SK-N-SH (cell line): ENCODE measurements around the gene MALRD1. TPM values are rescaled to one million over a fixed set of nuclear protein-coding genes. Genes with fewer than 3 reads are reported as not detected.

Experiments used
- CTCF ChIA-PET: fragments of 300-600, 350-600 bp; formaldehyde crosslinking; extraction: SDS; loops from one replicate; lab custom pipeline; 2021; lab: Yijun Ruan, JAX
- POLR2A ChIA-PET: fragments of 350-600 bp; sonication (Branson Sonifier 250); formaldehyde crosslinking; extraction: SDS; loops from one replicate; lab custom pipeline; 2020; ENCODE audit warnings: antibody characterized with exemption, inconsistent platforms; lab: Yijun Ruan, JAX
- DNase-seq: peaks from one replicate; pipeline ENCODE4 v3.0.0; 2012
- H2AFZ ChIP-seq: fragments of 200-600 bp; sonication (generic); 2 replicates; pipeline ENCODE4 v1.8.1; 2016; ENCODE audit warnings: antibody characterized with exemption, mild to moderate bottlenecking, low read depth
- H3F3A ChIP-seq: fragments of 200-600 bp; sonication (generic); replicated peaks from 2 replicates; pipeline ENCODE3; 2016; ENCODE audit warnings: antibody characterized with exemption, mild to moderate bottlenecking; ENCODE audit not compliant: insufficient read depth
- H3K27ac ChIP-seq, 2 experiments: fragments of 200-500 bp in 1 of 2; fragments of 200-600 bp in 1 of 2; sonication (Bioruptor generic) in 1 of 2; sonication (generic), shearing (Covaris generic) in 1 of 2; 2 replicates each; pipeline versions ENCODE4 v1.5.1 to v1.6.1; 2014 to 2016; ENCODE audit warnings: low read depth in 2 of 2, inconsistent platforms in 1 of 2, low read length in 1 of 2, mild to moderate bottlenecking in 1 of 2, mixed read lengths in 1 of 2
- H3K27me3 ChIP-seq: fragments of 200-600 bp; sonication (generic), shearing (Covaris generic); 2 replicates; pipeline ENCODE4 v1.6.1; 2016; ENCODE audit warnings: mixed run types; ENCODE audit not compliant: insufficient read depth
- H3K36me3 ChIP-seq, 2 experiments: fragments of 200-500 bp in 1 of 2; fragments of 200-600 bp in 1 of 2; sonication (Bioruptor generic) in 1 of 2; sonication (generic) in 1 of 2; replicated peaks in 1 of 2; 2 replicates each; pipeline versions ENCODE3 to v1.5.1; 2014 to 2016; ENCODE audit warnings: low read length in 1 of 2, mild to moderate bottlenecking in 1 of 2; ENCODE audit not compliant: insufficient read depth in 2 of 2, control insufficient read depth in 1 of 2
- H3K4me1 ChIP-seq, 2 experiments: fragments of 200-500 bp in 1 of 2; fragments of 200-600 bp in 1 of 2; sonication (Bioruptor generic) in 1 of 2; sonication (generic), shearing (Covaris generic) in 1 of 2; 2 replicates each; pipeline versions ENCODE4 v1.5.1 to v1.6.1; 2014 to 2016; ENCODE audit warnings: low read depth in 1 of 2, low read length in 1 of 2, mixed run types in 1 of 2; ENCODE audit not compliant: insufficient read depth in 2 of 2, control insufficient read depth in 1 of 2
- H3K4me2 ChIP-seq: fragments of 200-600 bp; sonication (generic), shearing (Covaris generic); 2 replicates; pipeline ENCODE4 v1.6.1; 2017; ENCODE audit warnings: mixed run types
- H3K4me3 ChIP-seq, 2 experiments: fragments of 200-500 bp in 1 of 2; fragments of 200-600 bp in 1 of 2; sonication (Bioruptor generic) in 1 of 2; sonication (generic), shearing (Covaris generic) in 1 of 2; 2 replicates each; pipeline versions ENCODE4 v1.5.1 to v1.8.1; 2014 to 2016; ENCODE audit warnings: low read depth in 2 of 2, inconsistent platforms in 1 of 2, low read length in 1 of 2, mild to moderate bottlenecking in 1 of 2, mixed read lengths in 1 of 2, moderate library complexity in 1 of 2
- H3K79me2 ChIP-seq: fragments of 200-600 bp; sonication (generic); 2 replicates; pipeline ENCODE4 v1.8.1; 2017; ENCODE audit warnings: mild to moderate bottlenecking; ENCODE audit not compliant: insufficient read depth
- H3K9ac ChIP-seq: fragments of 200-600 bp; sonication (generic); 2 replicates; pipeline ENCODE4 v1.6.1; 2017; ENCODE audit warnings: mixed run types
- H3K9me2 ChIP-seq: fragments of 200-600 bp; sonication (generic); 2 replicates; pipeline ENCODE4 v1.6.1; 2017; ENCODE audit warnings: mixed run types
- H3K9me3 ChIP-seq: fragments of 200-600 bp; sonication (generic); 2 replicates; pipeline ENCODE4 v1.6.1; 2017; ENCODE audit warnings: mixed run types, mild to moderate bottlenecking, moderate library complexity
- H4K20me1 ChIP-seq: fragments of 200-600 bp; sonication (generic); 2 replicates; pipeline ENCODE4 v1.6.1; 2017; ENCODE audit warnings: mild to moderate bottlenecking, mixed run types; ENCODE audit not compliant: insufficient read depth
- CHD2 ChIP-seq: fragments of 150-350 bp; IDR thresholded peaks from 2 replicates; pipeline ENCODE4 v1.6.1; 2018; ENCODE audit warnings: low read length; ENCODE audit not compliant: partially characterized antibody
- ELF1 ChIP-seq: IDR thresholded peaks from 2 replicates; pipeline ENCODE4 v1.4.0; 2012
- EP300 ChIP-seq, 2 experiments: IDR thresholded peaks; 2 replicates each; pipeline versions ENCODE4 v1.4.0 to v1.6.1; 2012; ENCODE audit warnings: borderline replicate concordance in 1 of 2, low read depth in 1 of 2, low read length in 1 of 2
- FOXJ3 ChIP-seq: sonication (generic); formaldehyde crosslinking; IDR thresholded peaks from 2 replicates; pipeline ENCODE4 v1.5.1; 2020; ENCODE audit warnings: mild to moderate bottlenecking, missing genetic modification reagents
- JUND ChIP-seq: IDR thresholded peaks from 2 replicates; pipeline ENCODE4 v1.4.0; 2012
- MEF2A ChIP-seq: IDR thresholded peaks from 2 replicates; pipeline ENCODE4 v1.4.0; 2012; ENCODE audit warnings: low read depth, borderline replicate concordance
- MXI1 ChIP-seq: IDR thresholded peaks from 2 replicates; pipeline ENCODE4 v1.6.1; 2012; ENCODE audit warnings: mild to moderate bottlenecking, low read depth, low read length, improper control_type of control experiment
- NRF1 ChIP-seq: IDR thresholded peaks from 2 replicates; pipeline ENCODE4 v1.6.1; 2012; ENCODE audit warnings: low read depth, mild to moderate bottlenecking, low read length
- POLR2AphosphoS5 ChIP-seq: IDR thresholded peaks from 2 replicates; pipeline ENCODE4 v1.6.1; 2012; ENCODE audit warnings: low read depth, low read length
- RAD21 ChIP-seq: IDR thresholded peaks from 2 replicates; pipeline ENCODE4 v1.6.1; 2012; ENCODE audit warnings: mild to moderate bottlenecking, low read length
- RFX5 ChIP-seq: IDR thresholded peaks from 2 replicates; pipeline ENCODE4 v1.6.1; 2012; ENCODE audit warnings: mild to moderate bottlenecking, improper control_type of control experiment, low read length
- RXRA ChIP-seq: IDR thresholded peaks from 2 replicates; pipeline ENCODE4 v1.4.0; 2012; ENCODE audit warnings: low read depth, mild to moderate bottlenecking, borderline replicate concordance
- SIN3A ChIP-seq: IDR thresholded peaks from 2 replicates; pipeline ENCODE4 v1.6.1; 2012; ENCODE audit warnings: low read depth, mild to moderate bottlenecking, low read length, moderate library complexity, borderline replicate concordance
- SMC3 ChIP-seq: IDR thresholded peaks from 2 replicates; pipeline ENCODE4 v1.6.1; 2012; ENCODE audit warnings: low read depth, low read length, improper control_type of control experiment
- TAF1 ChIP-seq: IDR thresholded peaks from 2 replicates; pipeline ENCODE4 v1.6.1; 2012; ENCODE audit warnings: low read depth, mild to moderate bottlenecking, low read length, moderate library complexity, borderline replicate concordance
- TCF12 ChIP-seq: IDR thresholded peaks from 2 replicates; pipeline ENCODE4 v1.4.0; 2012
- YY1 ChIP-seq: IDR thresholded peaks from 2 replicates; pipeline ENCODE4 v1.4.0; 2012; ENCODE audit warnings: low read depth, mild to moderate bottlenecking
- WGBS: methylation state at CpG from one replicate; pipeline ENCODE4 v1.1.6; 2017; ENCODE audit warnings: low lambda C conversion rate; 5-methylcytosine and 5-hydroxymethylcytosine counted together
- polyA plus RNA-seq, 3 experiments: library from polyadenylated mRNA; depleted of rRNA; stranded (reverse); fragments of >200 nt; gene quantifications; 2 replicates each; pipeline ENCODE4 v1.2.3, GENCODE V29; 2012
- TF ChIP-seq, protein P1 (sequence below): IDR thresholded peaks from 2 replicates; pipeline ENCODE4 v1.4.0; 2012; ENCODE audit warnings: low read depth
- TF ChIP-seq, protein P2 (sequence below): IDR thresholded peaks from 2 replicates; pipeline ENCODE4 v1.4.0; 2012; ENCODE audit warnings: low read depth, borderline replicate concordance
- TF ChIP-seq, protein P3 (sequence below): fragments of 150-350 bp; IDR thresholded peaks from 2 replicates; pipeline ENCODE4 v1.6.1; 2017; ENCODE audit warnings: antibody characterized with exemption, low read length, low read depth, borderline replicate concordance
- TF ChIP-seq, protein P4 (sequence below): fragments of 150-350 bp; IDR thresholded peaks from 2 replicates; pipeline ENCODE4 v1.6.1; 2016; ENCODE audit warnings: mild to moderate bottlenecking, low read depth, low read length
- TF ChIP-seq, protein P5 (sequence below): IDR thresholded peaks from 2 replicates; pipeline ENCODE4; 2012
- TF ChIP-seq, protein P6 (sequence below): fragments of 200-600 bp; sonication (generic); IDR thresholded peaks from 2 replicates; pipeline ENCODE4 v1.6.1; 2017; ENCODE audit warnings: antibody characterized with exemption, mild to moderate bottlenecking, moderate library complexity

The MALRD1 gene
- polyA plus RNA-seq, 1 of the 3 experiments (the other 2 are of a cell fraction): not detected

DNA sequence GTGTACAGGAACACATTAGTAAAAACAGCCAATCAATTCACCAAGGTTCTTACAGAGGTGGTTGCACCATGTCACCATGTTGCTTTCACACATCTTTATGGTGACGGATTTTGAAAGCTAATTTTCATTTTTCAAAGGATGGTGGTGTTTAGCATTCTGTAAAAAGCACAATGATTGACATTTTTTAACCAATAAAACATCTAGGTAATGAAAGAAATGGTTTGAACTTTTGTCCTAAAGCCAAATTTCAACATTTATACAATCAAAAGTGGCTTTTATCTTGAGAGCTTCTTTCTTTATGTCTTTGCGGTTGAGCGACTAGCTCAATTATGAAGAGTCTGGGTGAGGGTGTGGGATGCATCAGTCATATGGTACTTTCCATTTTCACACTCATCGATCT, 94.4 kb downstream of the MALRD1 start:
- no peak for DNase-seq
- no peaks in the 10 kb centered on the region for H3K36me3 ChIP-seq
- TF ChIP-seq, protein P1, sequence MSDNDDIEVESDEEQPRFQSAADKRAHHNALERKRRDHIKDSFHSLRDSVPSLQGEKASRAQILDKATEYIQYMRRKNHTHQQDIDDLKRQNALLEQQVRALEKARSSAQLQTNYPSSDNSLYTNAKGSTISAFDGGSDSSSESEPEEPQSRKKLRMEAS: no peak
- no peak for TF ChIP-seq JUND
- TF ChIP-seq EP300 (IDR thresholded peaks at IDR 0.05; ENCODE audit: borderline replicate concordance in 1 of 2, low read depth in 1 of 2, low read length in 1 of 2): no peak
- TF ChIP-seq, protein P2, sequence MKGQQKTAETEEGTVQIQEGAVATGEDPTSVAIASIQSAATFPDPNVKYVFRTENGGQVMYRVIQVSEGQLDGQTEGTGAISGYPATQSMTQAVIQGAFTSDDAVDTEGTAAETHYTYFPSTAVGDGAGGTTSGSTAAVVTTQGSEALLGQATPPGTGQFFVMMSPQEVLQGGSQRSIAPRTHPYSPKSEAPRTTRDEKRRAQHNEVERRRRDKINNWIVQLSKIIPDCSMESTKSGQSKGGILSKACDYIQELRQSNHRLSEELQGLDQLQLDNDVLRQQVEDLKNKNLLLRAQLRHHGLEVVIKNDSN: no peak
- TF ChIP-seq, protein P3, sequence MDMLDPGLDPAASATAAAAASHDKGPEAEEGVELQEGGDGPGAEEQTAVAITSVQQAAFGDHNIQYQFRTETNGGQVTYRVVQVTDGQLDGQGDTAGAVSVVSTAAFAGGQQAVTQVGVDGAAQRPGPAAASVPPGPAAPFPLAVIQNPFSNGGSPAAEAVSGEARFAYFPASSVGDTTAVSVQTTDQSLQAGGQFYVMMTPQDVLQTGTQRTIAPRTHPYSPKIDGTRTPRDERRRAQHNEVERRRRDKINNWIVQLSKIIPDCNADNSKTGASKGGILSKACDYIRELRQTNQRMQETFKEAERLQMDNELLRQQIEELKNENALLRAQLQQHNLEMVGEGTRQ: no peak
- no peak for TF ChIP-seq RAD21
- TF ChIP-seq, protein P4, sequence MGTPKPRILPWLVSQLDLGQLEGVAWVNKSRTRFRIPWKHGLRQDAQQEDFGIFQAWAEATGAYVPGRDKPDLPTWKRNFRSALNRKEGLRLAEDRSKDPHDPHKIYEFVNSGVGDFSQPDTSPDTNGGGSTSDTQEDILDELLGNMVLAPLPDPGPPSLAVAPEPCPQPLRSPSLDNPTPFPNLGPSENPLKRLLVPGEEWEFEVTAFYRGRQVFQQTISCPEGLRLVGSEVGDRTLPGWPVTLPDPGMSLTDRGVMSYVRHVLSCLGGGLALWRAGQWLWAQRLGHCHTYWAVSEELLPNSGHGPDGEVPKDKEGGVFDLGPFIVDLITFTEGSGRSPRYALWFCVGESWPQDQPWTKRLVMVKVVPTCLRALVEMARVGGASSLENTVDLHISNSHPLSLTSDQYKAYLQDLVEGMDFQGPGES: no peak
- no peak for TF ChIP-seq SIN3A
- TF ChIP-seq YY1: no peak
- no peak for TF ChIP-seq POLR2AphosphoS5
- TF ChIP-seq ELF1: no peak
- no peaks in the 10 kb centered on the region for H3K9me3 ChIP-seq
- no peak overlapping the region for H3K27ac ChIP-seq
- no peaks in the 10 kb centered on the region for H3K79me2 ChIP-seq
- H3K27me3 ChIP-seq: no peaks in the 10 kb centered on the region
- ChIA-PET POLR2A (no interaction called here), CTCF (interaction anchor here (1.7 kb wide), 1 partner anchor 16 kb away, joined by 4 read pairs; no protein-coding TSS in a partner anchor)
- WGBS: 55% methylated on average over 4 of the region's 4 CpGs
- H3K9ac ChIP-seq: no peak overlapping the region
- no peaks in the 10 kb centered on the region for H3K4me1 ChIP-seq
- no peak overlapping the region for H2AFZ ChIP-seq
- no peak overlapping the region for H3K4me2 ChIP-seq
- H3F3A ChIP-seq: no peaks in the 10 kb centered on the region
- H4K20me1 ChIP-seq: no peaks in the 10 kb centered on the region
- no peak overlapping the region for H3K4me3 ChIP-seq
- no peaks in the 10 kb centered on the region for H3K9me2 ChIP-seq

DNA sequence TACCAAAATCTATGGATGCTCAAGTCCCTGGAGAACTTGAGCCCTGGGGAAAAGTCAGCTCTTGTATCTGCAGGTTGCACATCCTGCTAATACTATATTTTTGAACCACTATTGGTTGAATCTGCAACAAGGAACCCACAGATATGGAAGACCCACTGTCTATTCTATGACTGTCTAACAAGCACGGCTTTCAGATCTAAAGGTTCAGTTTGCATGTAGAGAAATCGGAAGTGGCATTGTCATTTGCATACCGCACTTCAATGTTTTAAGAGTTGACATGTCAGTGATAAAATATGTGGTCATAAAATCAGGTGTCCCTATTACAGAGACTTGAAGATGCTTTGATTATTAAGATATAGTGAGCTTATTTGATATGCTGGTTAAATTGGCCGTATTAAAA, 95.6 kb downstream of the MALRD1 start:
- Histone ChIP-seq H3K9ac (no peak overlapping the region), H3F3A (no peaks in the 10 kb centered on the region), H3K36me3 (no peaks in the 10 kb centered on the region), H3K27ac (no peak overlapping the region), H3K4me1 (no peaks in the 10 kb centered on the region), H3K27me3 (no peaks in the 10 kb centered on the region), H3K9me3 (no peaks in the 10 kb centered on the region), H3K9me2 (no peaks in the 10 kb centered on the region), H3K79me2 (no peaks in the 10 kb centered on the region), H2AFZ (no peak overlapping the region), H3K4me3 (no peak overlapping the region), H4K20me1 (no peaks in the 10 kb centered on the region), H3K4me2 (no peak overlapping the region)
- 55% methylated on average over 4 of the region's 4 CpGs for WGBS
- DNase-seq: no peak
- CTCF ChIA-PET: interaction anchor here (1.7 kb wide), 1 partner anchor 15 kb away, joined by 4 read pairs; no protein-coding TSS in a partner anchor
- POLR2A ChIA-PET: no interaction called here
- TF ChIP-seq NRF1 (no peak), MXI1 (no peak), TAF1 (no peak), TCF12 (no peak), MEF2A (no peak), ELF1 (no peak), FOXJ3 (CRISPR knock-in tag) (no peak), RXRA (no peak), POLR2AphosphoS5 (no peak), YY1 (no peak), RFX5 (no peak), CHD2 (no peak), SMC3 (no peak)
- TF ChIP-seq, protein P5, sequence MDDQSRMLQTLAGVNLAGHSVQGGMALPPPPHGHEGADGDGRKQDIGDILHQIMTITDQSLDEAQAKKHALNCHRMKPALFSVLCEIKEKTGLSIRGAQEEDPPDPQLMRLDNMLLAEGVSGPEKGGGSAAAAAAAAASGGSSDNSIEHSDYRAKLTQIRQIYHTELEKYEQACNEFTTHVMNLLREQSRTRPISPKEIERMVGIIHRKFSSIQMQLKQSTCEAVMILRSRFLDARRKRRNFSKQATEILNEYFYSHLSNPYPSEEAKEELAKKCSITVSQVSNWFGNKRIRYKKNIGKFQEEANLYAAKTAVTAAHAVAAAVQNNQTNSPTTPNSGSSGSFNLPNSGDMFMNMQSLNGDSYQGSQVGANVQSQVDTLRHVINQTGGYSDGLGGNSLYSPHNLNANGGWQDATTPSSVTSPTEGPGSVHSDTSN: no peak
- TF ChIP-seq, protein P2: no peak
- TF ChIP-seq, protein P6, sequence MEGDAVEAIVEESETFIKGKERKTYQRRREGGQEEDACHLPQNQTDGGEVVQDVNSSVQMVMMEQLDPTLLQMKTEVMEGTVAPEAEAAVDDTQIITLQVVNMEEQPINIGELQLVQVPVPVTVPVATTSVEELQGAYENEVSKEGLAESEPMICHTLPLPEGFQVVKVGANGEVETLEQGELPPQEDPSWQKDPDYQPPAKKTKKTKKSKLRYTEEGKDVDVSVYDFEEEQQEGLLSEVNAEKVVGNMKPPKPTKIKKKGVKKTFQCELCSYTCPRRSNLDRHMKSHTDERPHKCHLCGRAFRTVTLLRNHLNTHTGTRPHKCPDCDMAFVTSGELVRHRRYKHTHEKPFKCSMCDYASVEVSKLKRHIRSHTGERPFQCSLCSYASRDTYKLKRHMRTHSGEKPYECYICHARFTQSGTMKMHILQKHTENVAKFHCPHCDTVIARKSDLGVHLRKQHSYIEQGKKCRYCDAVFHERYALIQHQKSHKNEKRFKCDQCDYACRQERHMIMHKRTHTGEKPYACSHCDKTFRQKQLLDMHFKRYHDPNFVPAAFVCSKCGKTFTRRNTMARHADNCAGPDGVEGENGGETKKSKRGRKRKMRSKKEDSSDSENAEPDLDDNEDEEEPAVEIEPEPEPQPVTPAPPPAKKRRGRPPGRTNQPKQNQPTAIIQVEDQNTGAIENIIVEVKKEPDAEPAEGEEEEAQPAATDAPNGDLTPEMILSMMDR: no peak
